AG10803 (cell line): ENCODE measurements around the gene PTH1R.

Source experiments
- DNase-seq: peaks from one replicate; pipeline ENCODE4 v3.0.0; 2010; ENCODE audit warnings: low read depth
- H3K4me3 ChIP-seq: 2 replicates; pipeline ENCODE4 v1.5.1; 2011; ENCODE audit warnings: mild to moderate bottlenecking, low read length, control low read depth
- CTCF ChIP-seq: conservative IDR thresholded peaks from 2 replicates; pipeline ENCODE4 v1.5.1; 2011; ENCODE audit warnings: mild to moderate bottlenecking, low read length, control low read depth, inconsistent platforms

Gene PTH1R

DNA sequence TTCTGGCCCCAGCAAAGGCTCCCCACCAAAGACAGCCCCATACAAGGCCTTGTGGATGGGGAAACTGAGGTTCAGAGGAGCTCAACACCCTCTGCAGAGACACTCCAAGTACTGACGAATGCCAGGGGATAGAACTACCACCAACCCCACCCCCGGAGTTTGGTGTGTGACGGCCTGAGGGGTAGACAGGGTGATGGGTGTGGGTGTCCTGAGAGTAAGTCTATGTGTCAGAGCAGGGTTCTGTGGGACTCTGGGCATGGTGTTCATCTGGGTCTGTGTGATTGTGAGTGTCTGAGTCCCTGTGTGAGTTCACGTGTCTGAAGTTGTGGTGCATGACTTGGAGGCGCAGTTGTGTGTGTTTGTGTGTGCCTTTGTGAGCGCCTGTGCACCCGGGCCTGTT, 7.4 kb downstream of the PTH1R start:
- no peak for DNase-seq
- no peak overlapping the region for H3K4me3 ChIP-seq
- no peak for TF ChIP-seq CTCF

DNA sequence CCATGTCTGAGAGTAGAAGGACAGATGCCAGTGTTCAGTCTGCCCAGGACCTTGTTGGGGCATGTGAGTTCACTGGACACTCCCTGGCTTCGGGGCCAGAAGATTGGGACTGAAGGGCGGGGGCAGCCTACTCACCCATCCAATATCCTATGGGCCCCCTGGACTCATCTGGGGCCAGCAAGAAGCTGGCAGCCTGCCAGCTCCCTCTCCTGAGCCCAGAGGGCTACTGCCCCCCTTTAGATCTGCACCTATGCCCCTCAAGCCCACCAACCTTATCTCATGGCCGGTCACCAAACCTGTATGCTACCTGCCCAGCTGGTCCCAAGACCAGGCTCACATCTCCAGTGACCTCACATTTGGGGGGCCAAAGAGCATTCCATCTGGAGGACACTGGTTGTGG, 8.1 kb downstream of the PTH1R start:
- no peak for TF ChIP-seq CTCF
- DNase-seq, result no peak
- H3K4me3 ChIP-seq, result no peak overlapping the region

DNA sequence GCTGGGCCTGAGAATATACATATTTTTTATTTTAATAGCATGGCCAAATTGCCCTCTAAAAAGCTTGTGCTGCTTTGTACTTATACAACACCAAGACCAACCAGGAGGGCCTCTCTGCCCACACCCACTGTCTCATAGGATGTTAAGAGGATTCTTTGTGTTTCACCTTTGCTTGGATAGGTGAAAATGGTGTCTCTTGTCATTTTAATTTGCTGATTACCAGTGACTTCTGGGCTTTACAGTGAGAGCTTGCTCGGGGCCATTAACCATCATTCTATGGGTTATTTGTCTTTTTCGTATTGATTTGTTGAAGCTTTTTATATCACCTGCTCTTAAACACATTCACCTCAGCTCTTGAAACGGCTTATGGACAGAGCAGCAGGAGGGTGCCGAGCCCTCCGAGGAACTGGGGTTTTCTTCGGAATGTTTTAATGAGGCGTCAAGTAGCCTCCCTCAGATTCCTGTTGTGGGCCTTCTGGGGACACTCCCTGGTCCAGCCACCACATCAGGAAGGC, 10.5 kb downstream of the PTH1R start:
- no peak for DNase-seq
- TF ChIP-seq CTCF, result no peak
- H3K4me3 ChIP-seq, result no peak overlapping the region

GRCh38 chr3:46888705-46889104, 11.2 kb downstream of the PTH1R start:
- TF ChIP-seq CTCF, result no peak
- no peak for DNase-seq
- H3K4me3 ChIP-seq, result no peak overlapping the region

DNA sequence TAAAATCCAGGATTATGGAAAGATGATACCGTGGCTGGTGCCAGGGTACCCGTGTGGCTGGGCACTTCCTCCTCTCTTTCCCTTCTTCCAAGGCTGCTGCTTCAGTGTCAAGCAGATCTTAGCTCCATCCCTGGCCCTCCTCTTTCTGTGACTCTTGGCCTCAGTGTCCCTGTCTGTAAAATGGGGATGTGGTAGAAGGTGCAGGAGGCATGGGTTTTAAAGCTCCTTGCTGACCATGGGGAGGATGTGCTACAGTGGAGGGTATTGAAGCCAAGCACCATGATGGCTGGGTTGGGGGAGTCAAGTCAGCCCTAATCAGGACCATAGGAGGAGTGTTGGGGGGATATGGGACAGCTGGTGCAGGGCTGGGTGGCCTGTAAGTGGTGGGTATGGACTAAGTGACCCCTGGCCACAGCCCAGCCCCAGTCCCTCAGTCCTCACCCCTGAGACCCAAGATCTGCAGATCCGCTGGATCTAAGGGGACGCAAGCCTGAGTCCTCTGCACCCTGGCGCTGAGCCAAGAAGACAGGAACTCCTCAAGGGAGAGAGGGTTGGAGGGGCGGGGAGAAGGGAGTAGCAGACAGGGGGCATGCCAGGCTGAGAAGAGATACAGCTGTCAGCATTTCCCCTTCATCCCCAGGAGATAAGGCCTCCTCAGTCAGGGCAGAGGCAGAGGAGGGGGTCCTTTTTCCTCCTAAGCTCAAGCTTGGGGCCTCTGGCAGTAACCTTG, 12.0 kb downstream of the PTH1R start:
- TF ChIP-seq CTCF, result no peak
- no peak for DNase-seq
- no peak overlapping the region for H3K4me3 ChIP-seq

DNA sequence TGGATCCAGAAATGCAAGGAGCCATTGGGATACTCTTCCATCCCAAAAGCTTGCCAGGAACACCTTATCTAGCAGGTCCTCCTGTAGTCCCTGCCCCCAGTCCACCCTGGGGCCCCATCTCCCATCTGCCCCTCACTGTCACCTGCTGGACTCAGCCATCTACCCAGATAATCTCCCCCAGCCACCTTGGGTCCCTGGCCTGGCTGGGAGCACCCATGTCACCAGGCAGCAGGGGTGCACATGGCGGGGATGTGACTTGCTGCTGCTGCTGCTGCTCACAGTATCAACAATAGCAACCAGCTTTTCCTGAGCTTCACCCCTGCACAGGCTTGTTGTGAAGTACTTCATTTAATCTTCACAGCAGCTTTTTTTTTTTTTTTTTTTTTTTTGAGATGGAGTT, 12.6 kb downstream of the PTH1R start:
- no peak overlapping the region for H3K4me3 ChIP-seq
- TF ChIP-seq CTCF, result no peak
- DNase-seq, result no peak

- H3K4me3 ChIP-seq, result no peak overlapping the region
- no peak for DNase-seq
- TF ChIP-seq CTCF, result no peak
Measured at GRCh38 chr3:46891132-46891531, 13.6 kb downstream of the PTH1R start.
